CD4-positive, alpha-beta T cell treated with Interleukin-1 beta for 1 hour (primary cell): ENCODE results near the gene PLCB1.

ENCODE experiments used
- DNase-seq, 2 donors: peaks; one replicate each; pipeline ENCODE4 v3.0.0-alpha.2; 2020 to 2022

The PLCB1 gene

DNA sequence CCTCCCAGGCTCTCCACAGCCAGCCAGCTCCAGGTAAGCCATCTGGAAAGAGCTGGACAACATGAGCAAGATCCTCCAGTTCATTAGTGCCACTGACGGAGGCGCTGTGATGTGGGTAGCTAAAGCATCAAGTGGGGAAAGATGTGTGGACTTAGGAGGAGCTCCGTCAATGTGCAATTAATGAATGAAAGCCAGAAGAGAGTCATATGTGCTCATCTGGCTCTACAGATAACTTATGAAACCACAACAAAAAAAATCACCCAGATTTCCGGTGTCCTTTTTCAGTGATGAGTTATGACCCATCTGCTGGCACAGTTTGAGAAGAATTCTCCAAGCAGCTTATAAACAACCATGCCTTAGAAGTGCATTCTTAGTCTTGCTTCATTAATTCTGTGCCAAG is 625.1 kb downstream of the PLCB1 start:
- no peak for DNase-seq

DNA sequence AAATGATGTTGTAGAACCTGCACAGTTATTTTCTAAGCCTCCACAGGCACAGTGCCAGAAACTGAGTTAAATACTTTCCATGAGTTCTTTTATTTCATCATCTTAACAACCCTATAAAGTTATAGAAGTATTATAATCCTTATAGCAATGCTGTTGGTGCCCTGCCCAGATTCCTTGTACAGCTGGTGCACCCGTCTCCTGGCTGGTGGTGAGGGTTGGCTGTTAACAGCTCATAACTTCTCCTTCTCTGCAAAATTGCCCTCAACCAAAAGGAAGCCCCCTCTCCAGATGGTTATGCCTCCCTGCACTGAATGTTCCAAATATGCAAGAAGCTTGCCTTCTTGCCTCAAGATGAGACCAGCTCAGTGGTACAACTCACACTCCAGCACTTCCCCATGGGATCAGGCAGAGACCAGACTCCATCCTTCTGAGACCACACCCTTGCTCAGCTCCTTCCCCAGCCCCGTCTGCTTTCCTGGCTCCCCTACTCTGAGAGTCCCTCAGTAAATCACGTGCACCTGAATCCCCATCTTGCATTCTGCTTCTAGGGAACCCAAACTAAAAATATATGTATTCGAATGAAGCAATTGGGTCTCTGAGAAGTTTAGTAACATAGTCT is 632.4 kb downstream of the PLCB1 start:
- no peak for DNase-seq

DNA sequence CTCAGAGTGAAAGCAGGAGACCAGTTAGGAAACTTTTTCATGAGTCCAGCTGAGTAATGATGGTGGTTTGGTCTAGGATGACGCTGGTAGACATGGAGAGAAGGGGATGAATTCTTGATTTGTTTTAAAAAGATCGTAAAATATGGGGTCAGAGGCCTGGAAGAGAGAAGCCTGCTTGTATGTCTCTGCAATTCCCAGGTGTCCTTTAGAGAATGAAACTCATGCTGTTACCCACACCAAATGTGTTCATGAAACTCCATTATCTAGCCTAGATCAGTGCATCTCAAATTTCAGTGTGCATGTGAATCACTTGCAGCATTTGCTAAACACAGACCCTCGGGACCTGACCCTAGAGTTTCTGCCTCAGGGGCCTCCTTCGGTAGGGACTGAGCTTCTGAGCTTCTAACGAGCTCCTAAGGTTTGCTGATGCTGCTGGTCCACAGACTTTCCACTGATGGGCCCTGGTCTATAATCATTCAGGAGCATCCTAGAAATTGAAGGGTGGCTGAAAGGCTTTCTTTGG is 634.9 kb downstream of the PLCB1 start:
- DNase-seq: no peak

DNA sequence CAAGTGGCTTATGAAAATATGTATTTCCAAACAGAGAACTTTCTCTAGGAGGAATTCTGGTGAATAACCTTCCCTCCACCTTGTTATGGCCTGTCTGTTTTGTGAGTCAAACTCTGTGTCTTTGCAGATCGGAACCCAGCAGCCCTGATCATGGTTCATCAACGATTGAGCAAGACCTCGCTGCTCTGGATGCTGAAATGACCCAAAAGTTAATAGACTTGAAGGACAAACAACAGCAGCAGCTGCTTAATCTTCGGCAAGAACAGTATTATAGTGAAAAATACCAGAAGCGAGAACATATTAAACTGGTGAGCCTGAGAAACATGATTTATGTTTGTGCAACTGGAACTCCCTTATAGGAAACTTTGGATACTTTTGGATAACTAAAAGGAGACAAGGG is 642.3 kb downstream of the PLCB1 start:
- no peak for DNase-seq

DNA sequence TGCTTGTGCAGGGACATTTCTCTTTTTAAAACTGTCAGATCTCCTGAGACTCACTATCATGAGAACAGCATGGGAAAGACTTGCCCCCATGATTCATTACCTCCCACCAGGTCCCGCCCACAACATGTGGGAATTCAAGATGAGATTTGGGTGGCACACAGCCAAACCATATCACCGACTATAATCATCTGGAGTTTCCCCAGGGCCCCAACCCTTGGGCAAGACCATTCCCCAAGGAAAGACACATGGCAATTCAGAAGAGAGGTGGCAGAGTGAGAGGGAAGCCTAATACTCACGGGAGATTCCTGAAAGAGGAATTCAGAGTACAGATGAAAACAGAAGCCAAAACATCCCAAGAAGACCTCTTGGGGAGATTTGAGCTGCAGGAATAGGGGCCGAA is 645.8 kb downstream of the PLCB1 start:
- DNase-seq: no peak

DNA sequence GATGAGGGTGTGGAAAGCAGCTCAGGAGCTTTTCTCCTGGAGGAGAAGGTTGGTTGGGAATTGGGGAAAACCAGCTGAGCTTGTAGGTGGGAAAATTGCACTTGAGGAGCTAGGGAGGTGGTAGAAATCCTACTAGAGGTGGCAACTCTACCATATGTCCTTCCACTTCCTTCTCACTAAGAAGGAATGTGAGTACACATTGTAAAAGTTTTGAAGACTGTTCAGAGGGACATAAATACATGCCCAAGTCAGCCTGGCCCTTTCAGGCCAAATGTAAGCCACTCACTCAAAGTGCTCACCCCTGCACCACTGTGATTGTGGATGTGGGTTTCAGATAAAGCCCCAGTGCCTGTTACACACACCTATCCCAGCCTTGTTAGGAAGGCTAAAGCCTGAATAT is 646.3 kb downstream of the PLCB1 start:
- DNase-seq: no peak

DNA sequence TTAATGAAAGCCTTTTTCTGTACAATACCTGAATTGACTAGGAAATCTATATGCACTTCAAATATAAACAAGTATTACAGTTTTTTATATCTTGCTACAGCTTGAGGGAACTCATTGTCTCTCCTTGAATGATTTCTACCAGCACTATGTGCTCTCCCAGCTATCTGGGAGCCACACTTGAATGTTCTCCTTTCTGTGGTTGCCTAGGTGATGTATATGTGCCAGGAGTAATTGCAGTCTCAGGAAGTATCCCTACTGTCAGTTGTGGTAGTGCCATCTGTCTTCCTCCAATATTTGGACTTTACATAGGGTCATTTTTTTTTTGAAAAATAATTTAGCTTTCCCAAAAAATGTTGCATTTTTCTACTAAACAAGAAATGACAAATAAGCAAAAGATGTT is 648.8 kb downstream of the PLCB1 start:
- DNase-seq: no peak

DNA sequence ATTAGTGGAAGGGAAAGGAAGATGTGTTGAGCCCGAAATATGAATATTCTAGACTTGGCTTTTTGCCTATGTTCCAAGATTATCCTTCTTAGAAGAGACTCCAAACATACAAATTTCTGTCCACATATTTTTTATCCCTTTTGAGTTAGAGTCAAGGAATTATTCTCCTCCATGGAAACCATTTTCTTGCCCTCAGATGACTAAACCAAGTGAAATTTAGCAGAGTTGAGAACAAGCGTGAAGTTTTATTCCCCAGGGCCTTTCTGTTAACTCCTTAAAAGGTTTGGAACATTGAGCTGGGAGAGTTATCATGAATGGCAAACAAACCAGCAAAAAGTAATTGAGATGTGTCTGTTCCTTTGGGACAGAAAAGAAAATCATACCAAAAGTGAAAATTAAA is 650.7 kb downstream of the PLCB1 start:
- DNase-seq: no peak

DNA sequence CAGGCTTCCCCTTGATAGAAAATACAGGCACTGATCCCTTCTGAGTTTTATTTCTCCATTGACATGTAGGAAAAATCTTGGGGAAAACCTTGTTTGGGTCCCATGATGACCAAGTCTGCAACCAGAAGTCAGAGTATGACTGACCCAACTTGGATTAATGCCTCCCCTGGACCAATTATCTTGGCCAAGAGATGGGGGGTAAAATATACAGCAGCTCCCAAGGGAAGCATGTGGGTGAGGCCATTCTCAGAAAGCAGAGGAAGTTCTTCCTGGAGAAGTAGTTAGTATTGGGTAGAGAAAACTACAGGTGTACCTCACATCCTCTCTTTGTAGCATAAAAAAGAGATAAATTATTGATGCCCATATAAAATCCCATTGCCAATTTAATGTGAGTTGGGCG is 651.7 kb downstream of the PLCB1 start:
- DNase-seq: no peak

DNA sequence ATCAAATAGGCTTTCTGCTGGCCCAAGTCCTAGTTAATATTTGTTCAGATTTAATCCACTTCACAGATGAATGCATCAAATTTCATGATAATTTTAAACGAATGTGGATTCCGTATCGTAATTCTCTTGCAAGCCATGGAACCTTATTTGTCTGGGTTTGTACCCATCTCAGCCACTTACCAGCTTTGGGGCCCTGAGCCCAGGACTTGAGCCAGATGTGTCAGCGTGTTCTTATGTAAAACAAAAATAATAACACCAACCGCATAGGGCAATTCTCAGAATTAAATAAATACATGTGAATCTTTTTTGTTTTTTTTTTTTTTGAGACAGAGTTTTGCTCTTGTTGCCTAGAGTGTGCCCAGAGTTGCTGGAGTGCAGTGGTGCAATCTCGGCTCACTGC is 654.3 kb downstream of the PLCB1 start:
- DNase-seq: no peak

DNA sequence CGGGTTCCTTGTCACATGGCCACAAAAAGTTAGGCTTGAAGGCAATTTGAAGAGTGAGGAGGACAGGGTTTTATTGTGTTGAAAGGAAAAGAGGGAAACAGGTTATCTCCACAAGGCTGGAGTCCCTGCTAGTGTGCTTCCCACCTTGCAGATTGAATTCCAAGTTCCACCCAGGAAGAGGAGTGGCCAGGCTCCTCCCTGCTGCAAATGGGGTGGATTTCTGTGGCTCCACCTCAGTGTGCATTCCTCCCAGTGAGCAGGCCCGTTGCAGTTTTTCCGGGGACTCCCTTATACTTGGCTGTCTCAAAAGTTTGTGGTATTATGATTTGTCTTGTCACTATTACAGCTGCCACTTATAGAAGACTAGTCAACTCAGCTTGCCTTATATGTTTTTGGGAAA is 655.0 kb downstream of the PLCB1 start:
- DNase-seq: no peak

DNA sequence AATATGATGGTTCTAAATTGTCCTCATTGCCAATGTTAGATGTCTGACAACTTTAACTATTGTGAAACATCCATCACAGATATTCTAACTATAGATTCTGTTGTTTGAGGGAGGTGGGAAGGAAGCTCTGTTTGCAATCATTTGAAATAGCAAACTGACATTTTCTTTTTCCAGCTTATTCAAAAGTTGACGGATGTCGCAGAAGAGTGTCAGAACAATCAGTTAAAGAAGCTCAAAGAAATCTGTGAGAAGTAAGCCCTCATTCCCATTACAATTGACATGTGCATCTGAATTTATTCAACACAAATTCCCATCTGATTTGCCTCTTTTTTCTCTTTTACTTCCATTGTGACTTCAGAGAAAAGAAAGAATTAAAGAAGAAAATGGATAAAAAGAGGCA is 656.2 kb downstream of the PLCB1 start:
- no peak for DNase-seq

DNA sequence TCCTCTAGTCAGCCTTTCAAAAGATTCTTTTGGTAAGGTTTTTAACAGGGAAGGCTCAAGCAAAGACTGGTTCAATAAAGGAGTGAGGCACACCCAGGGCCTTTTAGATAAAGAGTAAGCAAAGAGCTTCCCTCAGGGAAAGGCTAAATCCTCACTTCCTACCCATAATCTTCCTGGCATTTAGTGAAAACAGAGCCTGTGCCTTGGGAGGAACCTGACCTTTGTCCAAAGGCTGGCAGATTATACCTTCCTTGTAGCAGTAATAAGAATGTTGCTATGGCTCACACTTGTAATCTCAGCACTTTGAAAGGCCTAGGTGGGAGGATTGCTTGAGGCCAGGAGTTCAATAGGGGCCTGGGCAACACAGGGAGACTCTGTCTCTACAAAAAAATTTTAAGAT is 656.8 kb downstream of the PLCB1 start:
- DNase-seq: no peak

DNA sequence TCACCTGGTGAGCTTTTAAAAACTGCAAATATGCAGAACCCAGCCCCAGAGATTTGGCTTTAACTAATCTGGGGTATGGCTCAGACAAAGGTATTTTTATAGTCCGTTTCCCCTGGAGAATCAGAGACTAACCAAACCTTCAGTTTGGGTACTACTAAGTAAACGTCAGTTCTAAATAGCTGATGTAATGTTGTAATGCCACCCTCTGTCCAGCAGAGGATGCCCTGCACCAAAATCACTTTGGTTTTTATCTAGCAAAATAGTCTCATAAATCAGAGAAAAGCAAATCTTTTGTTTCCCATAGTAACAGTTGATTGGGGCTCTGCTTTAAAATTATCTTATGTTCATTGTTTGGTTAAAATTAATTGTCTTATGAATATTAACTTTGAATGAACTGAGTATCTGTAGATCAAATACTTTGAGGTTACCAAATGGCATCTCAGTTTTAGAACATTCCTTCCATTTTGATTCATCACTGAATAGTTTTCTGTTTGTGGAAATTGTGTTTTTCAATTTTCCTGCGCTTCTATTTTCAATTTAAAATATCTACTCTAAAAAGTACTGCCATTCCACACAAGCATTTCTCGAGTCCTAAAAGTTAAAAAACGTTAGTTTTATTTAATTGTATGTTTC is 658.5 kb downstream of the PLCB1 start:
- DNase-seq: peak in 1 of 2 donors; percentile 6

DNA sequence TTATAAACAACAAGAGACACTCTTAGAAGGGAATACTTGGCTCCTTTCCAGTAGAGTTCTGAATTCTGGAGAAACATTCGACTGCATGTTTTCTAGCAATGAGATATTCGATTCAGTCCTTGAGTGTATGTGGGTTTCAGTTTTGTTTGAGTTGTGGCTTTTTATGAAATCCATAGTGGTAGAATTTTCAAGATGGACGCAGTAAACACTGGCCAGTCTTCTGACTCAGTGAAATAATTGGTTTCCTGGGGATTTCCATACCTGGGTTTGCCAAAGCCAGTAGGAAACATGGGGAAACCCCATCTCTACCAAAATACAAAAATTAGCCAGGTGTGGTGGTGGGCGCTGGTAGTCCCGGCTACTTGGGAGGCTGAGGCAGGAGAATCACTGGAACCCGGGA is 663.3 kb downstream of the PLCB1 start:
- DNase-seq: no peak

DNA sequence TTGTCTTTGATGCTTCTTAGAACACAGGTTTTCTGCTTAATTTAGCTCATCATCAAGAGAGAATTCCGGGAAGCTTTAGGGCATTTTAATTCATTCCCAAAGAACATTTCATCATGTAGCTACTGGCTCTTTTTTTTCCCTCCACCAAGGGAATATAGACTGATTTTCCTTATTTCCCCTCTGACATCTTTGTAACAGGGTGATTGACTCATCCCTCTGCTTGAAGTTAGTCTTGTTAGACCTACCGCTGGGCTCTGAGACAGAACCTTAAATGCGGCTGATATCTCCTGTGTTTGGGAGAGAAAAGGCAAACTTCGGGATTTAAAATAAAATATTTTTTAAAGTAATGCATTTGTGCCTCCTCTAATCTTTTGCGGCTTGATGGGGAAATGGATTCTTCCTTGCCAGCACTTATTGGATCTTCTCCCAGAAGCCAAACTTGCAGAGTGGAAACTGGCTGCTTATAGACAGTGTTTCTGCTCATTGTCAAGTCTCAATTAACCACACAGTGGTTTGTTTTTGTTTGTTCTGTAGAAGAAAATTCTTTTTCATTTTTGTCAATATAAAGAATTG is 664.1 kb downstream of the PLCB1 start:
- no peak for DNase-seq

DNA sequence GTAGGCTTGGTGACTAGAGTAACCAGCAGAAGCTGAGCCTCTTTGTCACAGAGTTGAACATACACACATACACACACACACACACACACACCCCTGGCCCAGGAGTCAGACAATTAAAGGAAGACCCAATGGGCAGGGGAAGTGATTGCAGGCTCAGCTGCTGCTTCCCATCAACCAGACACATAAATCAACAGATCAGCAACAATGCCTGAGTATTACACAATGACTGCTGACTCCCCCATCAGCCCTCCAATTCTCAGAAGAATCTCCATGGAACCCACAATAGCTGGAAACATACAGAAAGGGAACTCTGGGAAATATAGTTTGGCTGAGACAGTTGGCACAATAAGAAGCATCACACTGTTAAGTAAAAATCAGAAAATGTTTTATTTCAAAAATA is 666.4 kb downstream of the PLCB1 start:
- no peak for DNase-seq

DNA sequence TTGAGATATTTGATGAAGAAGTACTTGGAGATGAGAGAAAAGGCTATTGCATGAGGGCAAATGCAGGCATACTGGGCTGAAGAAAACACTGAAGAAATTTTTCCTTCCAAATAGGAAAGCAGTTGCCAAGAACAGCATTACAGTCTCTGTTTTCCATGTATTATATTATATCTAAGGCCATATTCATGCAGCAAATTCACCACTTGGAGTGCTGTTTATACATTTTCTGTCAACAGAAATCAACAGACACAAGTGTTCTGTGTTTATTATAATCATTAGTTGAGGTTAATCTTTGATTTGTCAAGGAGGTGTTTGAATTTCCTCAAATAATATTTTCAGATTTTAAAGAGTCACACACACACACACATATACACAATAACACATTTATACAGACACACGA is 668.0 kb downstream of the PLCB1 start:
- DNase-seq: no peak

DNA sequence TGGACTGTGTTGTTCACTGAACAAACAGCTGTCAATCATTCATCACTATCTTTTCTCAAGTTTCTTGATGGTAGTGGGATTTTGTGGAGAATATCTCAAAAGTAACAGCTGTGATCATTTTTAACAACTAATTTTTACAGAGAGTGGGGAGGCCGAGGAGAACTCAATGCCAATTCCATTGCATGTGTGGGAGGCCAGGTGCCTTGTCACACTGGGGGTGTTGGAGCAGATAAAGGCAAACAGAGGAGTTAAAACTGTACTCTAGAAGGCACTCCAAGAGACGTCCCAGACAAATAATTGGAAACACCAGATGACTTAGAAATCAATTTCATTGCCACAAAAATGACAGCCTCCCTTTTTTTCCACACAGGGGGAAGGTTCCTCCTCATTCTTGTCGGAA is 669.6 kb downstream of the PLCB1 start:
- DNase-seq: no peak

DNA sequence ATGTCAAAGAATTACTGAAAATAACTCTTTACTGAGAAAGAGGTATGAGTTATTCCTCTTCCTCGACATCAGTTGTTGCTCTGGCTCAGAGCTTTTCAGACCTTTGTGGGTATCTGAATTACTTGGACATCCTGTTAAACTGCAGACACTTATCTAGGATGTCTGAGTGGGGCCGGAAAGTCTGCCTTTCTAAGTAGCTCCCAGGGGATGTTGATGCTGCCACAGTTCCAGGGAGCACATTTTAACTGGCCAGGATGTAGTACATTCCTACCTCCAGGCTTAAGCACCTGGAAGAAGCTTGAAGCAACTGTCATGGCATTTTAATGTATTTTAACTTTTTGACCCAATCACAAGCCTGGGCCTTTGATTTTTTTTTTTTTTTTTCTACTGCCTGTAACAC is 671.0 kb downstream of the PLCB1 start:
- no peak for DNase-seq

DNA sequence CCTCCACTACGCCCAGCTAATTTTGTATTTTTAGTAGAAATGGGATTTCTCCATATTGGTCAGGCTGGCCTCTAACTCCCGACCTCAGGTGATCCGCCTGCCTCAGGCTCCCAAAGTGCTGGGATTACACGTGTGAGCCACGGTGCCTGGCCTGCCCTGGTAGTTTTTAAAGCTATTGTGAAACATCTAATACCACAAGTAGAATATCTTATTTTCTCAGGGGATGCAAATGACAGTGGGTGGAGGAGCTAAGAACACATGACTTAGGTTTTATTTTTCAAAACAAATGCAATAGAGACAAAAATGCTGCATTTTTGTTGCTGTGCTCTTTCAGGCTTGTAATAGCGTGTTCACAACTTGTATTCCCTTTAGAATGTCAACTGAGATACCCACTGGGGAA is 671.9 kb downstream of the PLCB1 start:
- no peak for DNase-seq

DNA sequence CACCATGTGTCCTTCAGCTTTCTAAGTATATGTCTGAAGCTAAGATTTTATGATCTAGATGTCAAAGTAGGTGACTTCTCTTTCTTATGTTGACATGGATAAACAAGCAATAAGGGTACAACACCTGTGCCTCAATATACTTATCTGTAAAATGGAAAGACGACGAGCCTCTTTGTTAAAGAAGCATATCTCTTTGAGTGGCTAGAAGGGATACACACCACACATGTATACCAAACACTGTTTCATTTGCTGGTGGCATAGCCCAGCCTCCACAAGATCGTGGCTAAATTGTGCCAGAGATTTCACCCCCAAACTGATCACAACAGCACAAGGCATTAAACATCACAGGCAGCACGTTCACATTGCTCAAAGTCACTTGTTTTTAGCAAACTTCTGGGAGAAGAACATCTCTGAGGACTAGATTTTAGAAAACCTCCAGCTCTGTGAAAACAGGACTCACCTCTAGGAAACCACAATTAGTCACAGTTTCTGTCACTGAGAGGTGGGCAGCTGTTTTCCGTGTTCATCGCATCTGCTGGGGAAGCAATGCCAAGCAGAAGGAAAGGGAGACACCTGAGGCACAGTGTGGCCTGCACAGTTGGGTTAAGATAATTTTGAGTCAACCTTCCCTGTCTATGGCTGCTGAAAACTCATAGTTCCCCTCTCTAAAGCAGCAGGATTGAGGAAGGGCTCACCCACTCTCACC is 673.8 kb downstream of the PLCB1 start:
- DNase-seq: no peak

DNA sequence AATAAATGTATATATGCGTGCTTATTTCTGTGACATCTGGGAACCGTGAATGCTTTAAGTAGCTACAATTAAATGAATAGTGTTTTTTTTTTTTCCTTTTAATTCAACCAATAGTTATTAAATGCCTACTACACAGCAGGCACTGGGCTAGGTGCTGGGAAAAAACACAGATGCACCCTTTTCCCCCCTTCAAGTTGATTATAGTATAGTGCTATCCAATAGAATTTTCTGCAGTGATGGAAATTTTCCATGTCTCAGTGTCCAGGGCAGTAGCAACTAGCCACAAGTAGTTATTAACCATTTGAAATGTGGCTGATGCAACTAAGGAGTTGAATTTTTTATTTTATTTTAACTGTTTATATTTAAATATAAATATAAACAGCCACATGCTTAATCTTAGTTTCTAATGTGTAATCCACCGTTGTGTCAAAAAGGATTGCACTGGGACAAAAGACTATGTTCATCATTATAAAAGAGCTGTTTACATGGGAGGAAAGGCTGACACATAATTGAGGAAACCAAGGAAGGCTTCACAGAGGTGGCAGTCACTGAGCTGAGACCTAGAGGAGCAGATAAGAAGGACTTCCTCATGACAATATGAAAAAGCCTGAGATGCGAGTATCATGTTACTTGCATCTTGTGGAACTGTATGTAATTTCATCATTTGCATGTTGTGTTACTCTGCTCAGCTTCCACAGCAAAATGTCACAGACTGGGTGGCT is 675.6 kb downstream of the PLCB1 start:
- no peak for DNase-seq

DNA sequence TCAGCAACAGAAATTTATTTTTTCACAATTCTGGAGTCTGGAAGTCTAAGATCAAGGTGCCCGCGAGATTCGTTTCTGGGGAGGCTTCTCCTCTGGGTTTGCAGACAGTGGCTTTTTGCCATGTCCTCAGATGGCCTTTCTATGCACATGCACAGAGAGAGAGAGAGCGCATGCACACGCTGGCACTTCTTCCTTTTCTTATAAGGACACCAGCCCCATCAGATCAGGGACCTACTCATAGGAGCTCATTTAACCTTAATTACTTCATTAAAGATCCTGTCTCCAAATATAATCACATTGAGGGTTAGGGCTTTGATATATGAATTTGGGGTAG is 676.1 kb downstream of the PLCB1 start:
- no peak for DNase-seq
